IMR-90 (cell line): Measurements from ENCODE around the gene MYH9. TPM values are rescaled to one million over a fixed set of nuclear protein-coding genes. Genes with fewer than 3 reads are reported as not detected.
"Not testable (repeated sequence)": the region's sequence is repeated elsewhere in the genome, so short reads cannot be mapped to it uniquely, and the experiment has no call there.

ENCODE experiments used
- ATAC-seq: fragments of 200-7000 bp; cut with Tn5 transposase; 2 replicates; pipeline ENCODE4 v1.9.1; 2020; ENCODE audit warnings: low read depth, mild to moderate bottlenecking, moderate library complexity
- BruUV-seq: library from RNA; stranded (reverse); fragments of 400-500 nt; replicated peaks from 2 replicates; lab custom pipeline; 2021; lab: Mats Ljungman, UMichigan
- CTCF ChIA-PET: fragments of 300-600 bp; formaldehyde crosslinking; extraction: SDS; loops from one replicate; lab custom pipeline; 2021; ENCODE audit warnings: antibody characterized with exemption; lab: Yijun Ruan, JAX
- POLR2A ChIA-PET: fragments of 300-600 bp; sonication (Branson Sonifier 250); formaldehyde crosslinking; loops from one replicate; lab custom pipeline; 2022; ENCODE audit warnings: antibody characterized with exemption; ENCODE audit not compliant: unreplicated experiment; lab: Charles Lee
- DNase-seq: peaks from one replicate; pipeline ENCODE4 v3.0.0; 2013
- H2AFZ ChIP-seq: replicated peaks from 2 replicates; pipeline ENCODE3; 2013; ENCODE audit warnings: low read length, mild to moderate bottlenecking; ENCODE audit not compliant: poor library complexity
- H2AK5ac ChIP-seq: 2 replicates; pipeline ENCODE4 v1.6.1; 2013; ENCODE audit warnings: low read depth, low read length, inconsistent platforms
- H2AK9ac ChIP-seq: replicated peaks from 2 replicates; pipeline ENCODE3; 2013; ENCODE audit warnings: mild to moderate bottlenecking, low read depth, low read length, moderate library complexity; ENCODE audit not compliant: poor library complexity
- H2BK120ac ChIP-seq: 2 replicates; pipeline ENCODE4 v1.6.1; 2013; ENCODE audit warnings: low read depth, low read length, inconsistent platforms
- H2BK15ac ChIP-seq: 3 replicates; pipeline ENCODE4 v1.6.1; 2013; ENCODE audit warnings: low read depth, low read length, inconsistent platforms
- H2BK20ac ChIP-seq: 2 replicates; pipeline ENCODE4 v1.6.1; 2013; ENCODE audit warnings: low read depth, mild to moderate bottlenecking, inconsistent platforms, low read length, moderate library complexity
- H2BK5ac ChIP-seq: 2 replicates; pipeline ENCODE4 v1.6.1; 2013; ENCODE audit warnings: mild to moderate bottlenecking, low read depth, low read length, inconsistent platforms; ENCODE audit not compliant: poor library complexity, severe bottlenecking
- H3K14ac ChIP-seq: replicated peaks from 2 replicates; pipeline ENCODE4 v1.6.1; 2013; ENCODE audit warnings: low read depth, low read length, inconsistent platforms
- H3K18ac ChIP-seq: 2 replicates; pipeline ENCODE4 v1.6.1; 2013; ENCODE audit warnings: low read depth, low read length, control low read depth
- H3K23ac ChIP-seq: 2 replicates; pipeline ENCODE4 v1.6.1; 2013; ENCODE audit warnings: low read depth, low read length, inconsistent platforms
- H3K27ac ChIP-seq: 2 replicates; pipeline ENCODE4 v1.5.1; 2013; ENCODE audit warnings: mild to moderate bottlenecking, control low read depth, low read length; ENCODE audit not compliant: insufficient read depth
- H3K27me3 ChIP-seq: 2 replicates; pipeline ENCODE4 v1.6.1; 2013; ENCODE audit warnings: low read length; ENCODE audit not compliant: control insufficient read depth, insufficient read depth
- H3K36me3 ChIP-seq: 2 replicates; pipeline ENCODE4 v1.6.1; 2013; ENCODE audit warnings: low read length, mixed read lengths; ENCODE audit not compliant: control insufficient read depth, insufficient read depth
- H3K4ac ChIP-seq: 2 replicates; pipeline ENCODE4 v1.6.1; 2013; ENCODE audit warnings: low read depth, low read length, inconsistent platforms
- H3K4me1 ChIP-seq: 2 replicates; pipeline ENCODE4 v1.6.1; 2013; ENCODE audit warnings: low read length, mixed read lengths; ENCODE audit not compliant: control insufficient read depth, insufficient read depth
- H3K4me2 ChIP-seq: 2 replicates; pipeline ENCODE4 v1.6.1; 2013; ENCODE audit warnings: low read depth, mild to moderate bottlenecking, control low read depth, low read length, moderate library complexity
- H3K4me3 ChIP-seq: 2 replicates; pipeline ENCODE4 v1.5.1; 2013; ENCODE audit warnings: low read depth, mild to moderate bottlenecking, control low read depth, low read length, moderate library complexity; ENCODE audit not compliant: insufficient read depth
- H3K56ac ChIP-seq: 2 replicates; pipeline ENCODE4 v1.6.1; 2013; ENCODE audit warnings: low read length, inconsistent platforms; ENCODE audit not compliant: insufficient read depth; ENCODE audit errors: extremely low read depth
- H3K79me1 ChIP-seq, 2 experiments: 2 replicates each; pipeline ENCODE4 v1.6.1; 2013; ENCODE audit warnings: low read length in 2 of 2, inconsistent platforms in 1 of 2, low read depth in 1 of 2
- H3K9ac ChIP-seq: 2 replicates; pipeline ENCODE4 v1.6.1; 2013; ENCODE audit warnings: low read depth, low read length, control low read depth
- H3K9me1 ChIP-seq: 2 replicates; pipeline ENCODE4 v1.6.1; 2013; ENCODE audit warnings: low read length, inconsistent platforms; ENCODE audit not compliant: insufficient read depth
- H3K9me3 ChIP-seq: 2 replicates; pipeline ENCODE4 v1.6.1; 2013; ENCODE audit warnings: low read length; ENCODE audit not compliant: control insufficient read depth, insufficient read depth
- H4K20me1 ChIP-seq: 2 replicates; pipeline ENCODE4 v1.6.1; 2013; ENCODE audit warnings: low read length, inconsistent platforms; ENCODE audit not compliant: insufficient read depth
- H4K5ac ChIP-seq: 2 replicates; pipeline ENCODE4 v1.6.1; 2013; ENCODE audit warnings: mild to moderate bottlenecking, low read depth, low read length, control low read depth
- H4K8ac ChIP-seq, 2 experiments: 2 replicates each; pipeline ENCODE4 v1.6.1; 2013; ENCODE audit warnings: low read depth in 2 of 2, low read length in 2 of 2, control low read depth in 1 of 2, inconsistent platforms in 1 of 2
- H4K91ac ChIP-seq: 2 replicates; pipeline ENCODE4 v1.6.1; 2013; ENCODE audit warnings: low read depth, low read length, inconsistent platforms; ENCODE audit not compliant: insufficient read depth
- WGBS, 2 experiments: methylation state at CpG; one replicate each; pipeline versions ENCODE4 v1.1.5 to v1.1.7; 2013; ENCODE audit warnings: missing lambda C conversion rate in 2 of 2; ENCODE audit not compliant: insufficient read length in 1 of 2; ENCODE audit errors: extremely low coverage in 2 of 2; 5-methylcytosine and 5-hydroxymethylcytosine counted together
- dilution Hi-C: fragments of 300-500 bp; cut with HindIII; formaldehyde crosslinking; loops from one replicate; pipeline ENCODE4 v1.14.3; 2018; ENCODE audit warnings: low sequenced_read_pairs; ENCODE audit not compliant: unreplicated experiment
- in situ Hi-C: fragments of 300-500 bp; cut with MboI; formaldehyde crosslinking; loops from 3 replicates; pipeline ENCODE4 v1.14.3; 2019; ENCODE audit warnings: low sequenced_read_pairs, inconsistent platforms, mixed read lengths
- intact Hi-C: fragments of 100-400 bp; cut with micrococcal nuclease; formaldehyde crosslinking; loops from 2 replicates; pipeline ENCODE4 v1.10.0; 2022
- polyA plus RNA-seq, 3 experiments: library from polyadenylated mRNA; depleted of rRNA; stranded (reverse); fragments of >200 nt; gene quantifications; 2 replicates each; pipeline ENCODE4 v1.2.3, GENCODE V29; 2012; ENCODE audit warnings: low replicate concordance in 1 of 3
- total RNA-seq: library from RNA; depleted of rRNA; stranded (reverse); fragments of >200 nt; gene quantifications from 2 replicates; pipeline ENCODE4 v1.2.3, GENCODE V29; 2012

Gene MYH9
- total and polyA plus RNA-seq, 2 of the 4 experiments (the other 2 are of a cell fraction) = 475 to 554 TPM

GRCh38 chr22:36261675-36262074, 126.1 kb downstream of the MYH9 start:
- BruUV-seq, H3K4me3 ChIP-seq, H2BK5ac ChIP-seq, H4K20me1 ChIP-seq, H2AK5ac ChIP-seq, H3K56ac ChIP-seq, H2BK20ac ChIP-seq, H2AK9ac ChIP-seq, H2BK120ac ChIP-seq, H3K14ac ChIP-seq, H3K36me3 ChIP-seq, H4K8ac ChIP-seq, H4K5ac ChIP-seq, H3K18ac ChIP-seq, H3K9me1 ChIP-seq, H3K27ac ChIP-seq, H4K91ac ChIP-seq, H3K23ac ChIP-seq, H3K9me3 ChIP-seq, in situ Hi-C loops, POLR2A ChIA-PET, intact Hi-C loops, H3K27me3 ChIP-seq, H3K9ac ChIP-seq, dilution Hi-C loops, H2AFZ ChIP-seq, H3K79me1 ChIP-seq, DNase-seq, ATAC-seq, H2BK15ac ChIP-seq, H3K4me2 ChIP-seq, H3K4ac ChIP-seq, H3K4me1 ChIP-seq, CTCF ChIA-PET: not testable (repeated sequence)
- WGBS, 2 experiments = 95% methylated on average over 4 of the region's 6 CpGs; no CpG with 5 or more reads in 1 of the 2 experiments
